DLD1 (cell line): Measurements from ENCODE around the gene PPIA.

Source experiments
- in situ Hi-C: cut with HindIII; loops from 2 replicates; pipeline ENCODE4 v1.10.0; 2017; ENCODE audit warnings: low sequenced_read_pairs

Gene PPIA

GRCh38 chr7:44796504-44797328, at the start of gene PPIA:
Gene PPIA, plus strand, starts transcription at chr7:44796681. Its CDS starts 44 bp downstream, at chr7:44796725.
- in situ Hi-C loops, result no loop called here

GRCh38 chr7:44748045-44748947, 48.2 kb upstream of the PPIA start, which contains the start of gene ZMIZ2:
Gene ZMIZ2, plus strand, starts transcription at chr7:44748847. Its CDS starts 7,403 bp downstream, at chr7:44756250.
- in situ Hi-C loops, result no loop called here

- in situ Hi-C loops, result no loop called here
Observed at GRCh38 chr7:44748948-44749731, 47.3 kb upstream of the PPIA start.

- in situ Hi-C loops, result no loop called here
Observed at GRCh38 chr7:44749992-44750391, 46.5 kb upstream of the PPIA start.

GRCh38 chr7:44750424-44750823, 46.1 kb upstream of the PPIA start:
- in situ Hi-C loops, result no loop called here

GRCh38 chr7:44750921-44751571, 45.4 kb upstream of the PPIA start:
- in situ Hi-C loops, result no loop called here

GRCh38 chr7:44752822-44753221, 43.7 kb upstream of the PPIA start:
- in situ Hi-C loops, result no loop called here

GRCh38 chr7:44754802-44755697, 41.4 kb upstream of the PPIA start:
- in situ Hi-C loops, result no loop called here

- in situ Hi-C loops, result no loop called here
Observed at GRCh38 chr7:44755698-44756627, 40.5 kb upstream of the PPIA start.

- in situ Hi-C loops, result no loop called here
Observed at GRCh38 chr7:44756904-44757303, 39.6 kb upstream of the PPIA start.

GRCh38 chr7:44757311-44757710, 39.2 kb upstream of the PPIA start:
- in situ Hi-C loops, result no loop called here

- in situ Hi-C loops, result no loop called here
Observed at GRCh38 chr7:44757739-44758138, 38.7 kb upstream of the PPIA start.

GRCh38 chr7:44759246-44759645, 37.2 kb upstream of the PPIA start:
- in situ Hi-C loops, result no loop called here

- in situ Hi-C loops, result no loop called here
Observed at GRCh38 chr7:44760034-44760580, 36.4 kb upstream of the PPIA start.

- in situ Hi-C loops, result no loop called here
Observed at GRCh38 chr7:44761207-44762161, 35.0 kb upstream of the PPIA start.

- in situ Hi-C loops, result no loop called here
Observed at GRCh38 chr7:44762300-44762699, 34.2 kb upstream of the PPIA start.
